IMR-90 (cell line): Measurements from ENCODE around the gene RHBDF1. TPM values are rescaled to one million over a fixed set of nuclear protein-coding genes. Genes with fewer than 3 reads are reported as not detected.

Experiments used
- ATAC-seq: fragments of 200-7000 bp; cut with Tn5 transposase; 2 replicates; pipeline ENCODE4 v1.9.1; 2020; ENCODE audit warnings: low read depth, mild to moderate bottlenecking, moderate library complexity
- BruUV-seq: library from RNA; stranded (reverse); fragments of 400-500 nt; replicated peaks from 2 replicates; lab custom pipeline; 2021; lab: Mats Ljungman, UMichigan
- CTCF ChIA-PET: fragments of 300-600 bp; formaldehyde crosslinking; extraction: SDS; loops from one replicate; lab custom pipeline; 2021; ENCODE audit warnings: antibody characterized with exemption; lab: Yijun Ruan, JAX
- POLR2A ChIA-PET: fragments of 300-600 bp; sonication (Branson Sonifier 250); formaldehyde crosslinking; loops from one replicate; lab custom pipeline; 2022; ENCODE audit warnings: antibody characterized with exemption; ENCODE audit not compliant: unreplicated experiment; lab: Charles Lee
- DNase-seq: peaks from one replicate; pipeline ENCODE4 v3.0.0; 2013
- H2AFZ ChIP-seq: replicated peaks from 2 replicates; pipeline ENCODE3; 2013; ENCODE audit warnings: low read length, mild to moderate bottlenecking; ENCODE audit not compliant: poor library complexity
- H2AK5ac ChIP-seq: 2 replicates; pipeline ENCODE4 v1.6.1; 2013; ENCODE audit warnings: low read depth, low read length, inconsistent platforms
- H2AK9ac ChIP-seq: replicated peaks from 2 replicates; pipeline ENCODE3; 2013; ENCODE audit warnings: mild to moderate bottlenecking, low read depth, low read length, moderate library complexity; ENCODE audit not compliant: poor library complexity
- H2BK120ac ChIP-seq: 2 replicates; pipeline ENCODE4 v1.6.1; 2013; ENCODE audit warnings: low read depth, low read length, inconsistent platforms
- H2BK15ac ChIP-seq: 3 replicates; pipeline ENCODE4 v1.6.1; 2013; ENCODE audit warnings: low read depth, low read length, inconsistent platforms
- H2BK20ac ChIP-seq: 2 replicates; pipeline ENCODE4 v1.6.1; 2013; ENCODE audit warnings: low read depth, mild to moderate bottlenecking, inconsistent platforms, low read length, moderate library complexity
- H2BK5ac ChIP-seq: 2 replicates; pipeline ENCODE4 v1.6.1; 2013; ENCODE audit warnings: mild to moderate bottlenecking, low read depth, low read length, inconsistent platforms; ENCODE audit not compliant: poor library complexity, severe bottlenecking
- H3K14ac ChIP-seq: replicated peaks from 2 replicates; pipeline ENCODE4 v1.6.1; 2013; ENCODE audit warnings: low read depth, low read length, inconsistent platforms
- H3K18ac ChIP-seq: 2 replicates; pipeline ENCODE4 v1.6.1; 2013; ENCODE audit warnings: low read depth, low read length, control low read depth
- H3K23ac ChIP-seq: 2 replicates; pipeline ENCODE4 v1.6.1; 2013; ENCODE audit warnings: low read depth, low read length, inconsistent platforms
- H3K27ac ChIP-seq: 2 replicates; pipeline ENCODE4 v1.5.1; 2013; ENCODE audit warnings: mild to moderate bottlenecking, control low read depth, low read length; ENCODE audit not compliant: insufficient read depth
- H3K27me3 ChIP-seq: 2 replicates; pipeline ENCODE4 v1.6.1; 2013; ENCODE audit warnings: low read length; ENCODE audit not compliant: control insufficient read depth, insufficient read depth
- H3K36me3 ChIP-seq: 2 replicates; pipeline ENCODE4 v1.6.1; 2013; ENCODE audit warnings: low read length, mixed read lengths; ENCODE audit not compliant: control insufficient read depth, insufficient read depth
- H3K4ac ChIP-seq: 2 replicates; pipeline ENCODE4 v1.6.1; 2013; ENCODE audit warnings: low read depth, low read length, inconsistent platforms
- H3K4me1 ChIP-seq: 2 replicates; pipeline ENCODE4 v1.6.1; 2013; ENCODE audit warnings: low read length, mixed read lengths; ENCODE audit not compliant: control insufficient read depth, insufficient read depth
- H3K4me2 ChIP-seq: 2 replicates; pipeline ENCODE4 v1.6.1; 2013; ENCODE audit warnings: low read depth, mild to moderate bottlenecking, control low read depth, low read length, moderate library complexity
- H3K4me3 ChIP-seq: 2 replicates; pipeline ENCODE4 v1.5.1; 2013; ENCODE audit warnings: low read depth, mild to moderate bottlenecking, control low read depth, low read length, moderate library complexity; ENCODE audit not compliant: insufficient read depth
- H3K56ac ChIP-seq: 2 replicates; pipeline ENCODE4 v1.6.1; 2013; ENCODE audit warnings: low read length, inconsistent platforms; ENCODE audit not compliant: insufficient read depth; ENCODE audit errors: extremely low read depth
- H3K79me1 ChIP-seq, 2 experiments: 2 replicates each; pipeline ENCODE4 v1.6.1; 2013; ENCODE audit warnings: low read length in 2 of 2, inconsistent platforms in 1 of 2, low read depth in 1 of 2
- H3K9ac ChIP-seq: 2 replicates; pipeline ENCODE4 v1.6.1; 2013; ENCODE audit warnings: low read depth, low read length, control low read depth
- H3K9me1 ChIP-seq: 2 replicates; pipeline ENCODE4 v1.6.1; 2013; ENCODE audit warnings: low read length, inconsistent platforms; ENCODE audit not compliant: insufficient read depth
- H3K9me3 ChIP-seq: 2 replicates; pipeline ENCODE4 v1.6.1; 2013; ENCODE audit warnings: low read length; ENCODE audit not compliant: control insufficient read depth, insufficient read depth
- H4K20me1 ChIP-seq: 2 replicates; pipeline ENCODE4 v1.6.1; 2013; ENCODE audit warnings: low read length, inconsistent platforms; ENCODE audit not compliant: insufficient read depth
- H4K5ac ChIP-seq: 2 replicates; pipeline ENCODE4 v1.6.1; 2013; ENCODE audit warnings: mild to moderate bottlenecking, low read depth, low read length, control low read depth
- H4K8ac ChIP-seq, 2 experiments: 2 replicates each; pipeline ENCODE4 v1.6.1; 2013; ENCODE audit warnings: low read depth in 2 of 2, low read length in 2 of 2, control low read depth in 1 of 2, inconsistent platforms in 1 of 2
- H4K91ac ChIP-seq: 2 replicates; pipeline ENCODE4 v1.6.1; 2013; ENCODE audit warnings: low read depth, low read length, inconsistent platforms; ENCODE audit not compliant: insufficient read depth
- CEBPB ChIP-seq: IDR thresholded peaks from 2 replicates; pipeline ENCODE4 v1.6.1; 2012; ENCODE audit warnings: low read depth, low read length, improper control_type of control experiment
- CHD1 ChIP-seq: IDR thresholded peaks from 2 replicates; pipeline ENCODE4 v1.6.1; 2012; ENCODE audit warnings: low read depth, low read length, improper control_type of control experiment
- FOS ChIP-seq: fragments of 150-350 bp; IDR thresholded peaks from 2 replicates; pipeline ENCODE4 v1.6.1; 2016; ENCODE audit warnings: low read depth, low read length
- MAZ ChIP-seq: IDR thresholded peaks from 2 replicates; pipeline ENCODE4 v1.6.1; 2012; ENCODE audit warnings: low read depth, mild to moderate bottlenecking, low read length, improper control_type of control experiment, moderate library complexity, borderline replicate concordance
- RAD21 ChIP-seq: IDR thresholded peaks from 2 replicates; pipeline ENCODE4 v1.6.1; 2012; ENCODE audit warnings: low read length, improper control_type of control experiment
- SMC3 ChIP-seq: fragments of 150-350 bp; IDR thresholded peaks from 2 replicates; pipeline ENCODE4 v1.6.1; 2016; ENCODE audit warnings: low read depth, mild to moderate bottlenecking, antibody characterized with exemption, low read length, moderate library complexity
- WGBS, 2 experiments: methylation state at CpG; one replicate each; pipeline versions ENCODE4 v1.1.5 to v1.1.7; 2013; ENCODE audit warnings: missing lambda C conversion rate in 2 of 2; ENCODE audit not compliant: insufficient read length in 1 of 2; ENCODE audit errors: extremely low coverage in 2 of 2; 5-methylcytosine and 5-hydroxymethylcytosine counted together
- dilution Hi-C: fragments of 300-500 bp; cut with HindIII; formaldehyde crosslinking; loops from one replicate; pipeline ENCODE4 v1.14.3; 2018; ENCODE audit warnings: low sequenced_read_pairs; ENCODE audit not compliant: unreplicated experiment
- in situ Hi-C: fragments of 300-500 bp; cut with MboI; formaldehyde crosslinking; loops from 3 replicates; pipeline ENCODE4 v1.14.3; 2019; ENCODE audit warnings: low sequenced_read_pairs, inconsistent platforms, mixed read lengths
- intact Hi-C: fragments of 100-400 bp; cut with micrococcal nuclease; formaldehyde crosslinking; loops from 2 replicates; pipeline ENCODE4 v1.10.0; 2022
- polyA plus RNA-seq, 3 experiments: library from polyadenylated mRNA; depleted of rRNA; stranded (reverse); fragments of >200 nt; gene quantifications; 2 replicates each; pipeline ENCODE4 v1.2.3, GENCODE V29; 2012; ENCODE audit warnings: low replicate concordance in 1 of 3
- total RNA-seq: library from RNA; depleted of rRNA; stranded (reverse); fragments of >200 nt; gene quantifications from 2 replicates; pipeline ENCODE4 v1.2.3, GENCODE V29; 2012
- TF ChIP-seq, protein P1 (sequence below): fragments of 150-350 bp; IDR thresholded peaks from 2 replicates; pipeline ENCODE4 v1.6.1; 2016; ENCODE audit warnings: low read depth, mild to moderate bottlenecking, low read length, moderate library complexity, borderline replicate concordance
- TF ChIP-seq, protein P2 (sequence below): fragments of 150-350 bp; IDR thresholded peaks from 2 replicates; pipeline ENCODE4 v1.6.1; 2017; ENCODE audit warnings: mild to moderate bottlenecking, antibody characterized with exemption, low read length, low read depth

Gene RHBDF1
- total and polyA plus RNA-seq, 2 of the 4 experiments (the other 2 are of a cell fraction): 13.8 to 86.6 TPM

DNA sequence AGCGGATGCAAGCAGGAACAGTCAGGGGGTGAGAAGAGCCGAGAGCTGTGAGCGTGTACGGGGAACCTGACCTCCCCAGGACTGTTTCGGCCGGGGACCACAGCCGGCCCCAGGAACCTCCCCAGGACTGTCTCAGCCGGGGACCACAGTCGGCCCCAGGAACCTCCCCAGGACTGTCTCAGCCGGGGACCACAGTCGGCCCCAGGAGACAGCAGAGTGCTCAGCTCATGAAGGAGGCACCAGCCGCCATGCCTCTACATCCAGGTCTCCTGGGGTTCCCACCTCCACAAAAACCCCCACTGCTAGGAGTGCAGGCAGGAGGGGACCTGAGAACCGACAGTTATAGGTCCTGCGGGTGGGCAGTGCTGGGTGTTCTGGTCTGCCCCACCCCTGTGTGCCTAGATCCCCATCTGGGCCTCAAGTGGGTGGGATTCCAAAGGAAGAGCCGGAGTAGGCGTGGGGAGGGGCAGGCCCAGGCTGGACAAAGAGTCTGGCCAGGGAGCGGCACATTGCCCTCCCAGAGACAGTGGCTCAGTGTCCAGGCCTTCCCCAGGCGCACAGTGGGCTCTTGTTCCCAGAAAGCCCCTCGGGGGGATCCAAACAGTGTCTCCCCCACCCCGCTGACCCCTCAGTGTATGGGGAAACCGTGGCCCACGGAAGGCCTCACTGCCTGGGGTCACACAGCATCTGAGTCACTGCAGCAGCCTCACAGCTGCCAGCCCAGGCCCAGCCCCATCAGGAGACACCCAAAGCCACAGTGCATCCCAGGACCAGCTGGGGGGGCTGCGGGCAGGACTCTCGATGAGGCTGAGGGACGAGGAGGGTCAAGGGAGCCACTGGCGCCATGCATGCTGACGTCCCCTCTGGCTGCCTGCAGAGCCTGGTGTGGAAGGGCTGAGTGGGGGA is 4.3 kb downstream of the RHBDF1 start:
- no peaks in the 10 kb centered on the region for H3K27me3 ChIP-seq
- ATAC-seq: peak; percentile 10
- no TSS peak for BruUV-seq
- no peak overlapping the region for H4K5ac ChIP-seq
- no peak overlapping the region for H3K18ac ChIP-seq
- H3K9me3 ChIP-seq: no peaks in the 10 kb centered on the region
- TF ChIP-seq RAD21 (0 out of 2 replicates have a peak, but pooled peaks have one; percentile 4), CEBPB (peak; percentile 60), FOS (peak; percentile 67), SMC3 (no peak), CHD1 (no peak), MAZ (peak; percentile 42; the same call in 1 of the 2 replicates)
- TF ChIP-seq, protein P1, sequence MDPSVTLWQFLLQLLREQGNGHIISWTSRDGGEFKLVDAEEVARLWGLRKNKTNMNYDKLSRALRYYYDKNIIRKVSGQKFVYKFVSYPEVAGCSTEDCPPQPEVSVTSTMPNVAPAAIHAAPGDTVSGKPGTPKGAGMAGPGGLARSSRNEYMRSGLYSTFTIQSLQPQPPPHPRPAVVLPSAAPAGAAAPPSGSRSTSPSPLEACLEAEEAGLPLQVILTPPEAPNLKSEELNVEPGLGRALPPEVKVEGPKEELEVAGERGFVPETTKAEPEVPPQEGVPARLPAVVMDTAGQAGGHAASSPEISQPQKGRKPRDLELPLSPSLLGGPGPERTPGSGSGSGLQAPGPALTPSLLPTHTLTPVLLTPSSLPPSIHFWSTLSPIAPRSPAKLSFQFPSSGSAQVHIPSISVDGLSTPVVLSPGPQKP: no peak
- TF ChIP-seq, protein P2, sequence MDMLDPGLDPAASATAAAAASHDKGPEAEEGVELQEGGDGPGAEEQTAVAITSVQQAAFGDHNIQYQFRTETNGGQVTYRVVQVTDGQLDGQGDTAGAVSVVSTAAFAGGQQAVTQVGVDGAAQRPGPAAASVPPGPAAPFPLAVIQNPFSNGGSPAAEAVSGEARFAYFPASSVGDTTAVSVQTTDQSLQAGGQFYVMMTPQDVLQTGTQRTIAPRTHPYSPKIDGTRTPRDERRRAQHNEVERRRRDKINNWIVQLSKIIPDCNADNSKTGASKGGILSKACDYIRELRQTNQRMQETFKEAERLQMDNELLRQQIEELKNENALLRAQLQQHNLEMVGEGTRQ: no peak
- H3K9ac ChIP-seq: no peak overlapping the region
- ChIA-PET POLR2A (no interaction called here), CTCF (interaction anchor here (0.5 to 1.0 kb wide), 2 partner anchors 39 to 124 kb away, joined by 3 read pairs; no protein-coding TSS in a partner anchor)
- peak overlapping the region; percentile 54 for H3K27ac ChIP-seq
- in situ Hi-C loops: no loop called here
- H3K4me3 ChIP-seq: no peak overlapping the region
- H2BK15ac ChIP-seq: no peak overlapping the region
- peak overlapping the region; percentile 97 for H2AK9ac ChIP-seq
- H3K36me3 ChIP-seq: peaks cover 20% of the 10 kb centered on the region; the same call in 1 of the 2 replicates
- no peak overlapping the region for H3K23ac ChIP-seq
- H4K8ac ChIP-seq: peak overlapping the region in 1 of 2 experiments; percentile 13; a peak in 1 of 4 replicates
- peaks cover 86% of the 10 kb centered on the region for H4K20me1 ChIP-seq
- H3K4me1 ChIP-seq: peaks cover 49% of the 10 kb centered on the region
- H3K4me2 ChIP-seq: peak overlapping the region; percentile 55; the same call in 1 of the 2 replicates
- intact Hi-C loops: no loop called here
- H3K4ac ChIP-seq: peak overlapping the region; percentile 55
- dilution Hi-C loops: no loop called here
- H3K79me1 ChIP-seq: peaks cover 28 to 92% of the 10 kb centered on the region in 2 experiments
- WGBS, 2 experiments: 72% methylated on average over 11 of the region's 27 CpGs; no CpG with 5 or more reads in 1 of the 2 experiments
- H2BK20ac ChIP-seq: no peak overlapping the region
- DNase-seq: peak; percentile 49
- H2AK5ac ChIP-seq: peak overlapping the region; percentile 75
- H3K9me1 ChIP-seq: peaks cover 15% of the 10 kb centered on the region
- no peak overlapping the region for H3K56ac ChIP-seq
- H4K91ac ChIP-seq: 0 out of 2 replicates have a peak overlapping the region, but pooled peaks have one; percentile 16
- H3K14ac ChIP-seq: 0 out of 2 replicates have a peak overlapping the region, but pooled peaks have one; percentile 48
- H2BK5ac ChIP-seq: peak overlapping the region; percentile 40
- H2BK120ac ChIP-seq: no peak overlapping the region
- H2AFZ ChIP-seq: peak overlapping the region; percentile 47
